ENCODE results near the gene SEPTIN8. TPM values are rescaled to one million over a fixed set of nuclear protein-coding genes. Genes with fewer than 3 reads are reported as not detected.

SEPTIN8 gene
- 24.6 and 34.2 TPM in 2 replicates for total RNA-seq

GRCh38 chr5:132777209-132778069 lies at the start of gene SEPTIN8:
Gene SEPTIN8 (minus strand): TSS chr5:132777239. CDS start chr5:132777137, 102 bp downstream.

GRCh38 chr5:132812781-132813598 lies 36.0 kb upstream of the SEPTIN8 start, which contains the start of gene SOWAHA:
Gene SOWAHA (plus strand): TSS chr5:132813302. CDS start chr5:132813622, 320 bp downstream.

GRCh38 chr5:132746954-132747615 lies 30.0 kb downstream of the SEPTIN8 start, which contains the start of gene CCNI2:
Gene CCNI2 (plus strand): TSS chr5:132747426. CDS start chr5:132747496, 70 bp downstream.

GRCh38 chr5:132736853-132737833 lies 39.9 kb downstream of the SEPTIN8 start, which contains the start of gene KIF3A:
Gene KIF3A (minus strand): TSS chr5:132737546. CDS start chr5:132737419, 127 bp downstream.

Other genes starting within 250 kb of the SEPTIN8 start
- gene IL5, start 233.7 kb downstream of the SEPTIN8 start, total RNA-seq, result not detected in 2 replicates
- 17.7 and 30.0 TPM in 2 replicates for gene RAD50, start 220.3 kb downstream of the SEPTIN8 start, total RNA-seq
- not detected in 2 replicates for gene IL13, start 119.1 kb downstream of the SEPTIN8 start, total RNA-seq
- gene IL4, start 103.2 kb downstream of the SEPTIN8 start, total RNA-seq, result not detected in 2 replicates
- gene KIF3A, start 39.7 kb downstream of the SEPTIN8 start, total RNA-seq, result 3.9 and 4.6 TPM in 2 replicates
- not detected in 2 replicates for gene CCNI2, start 29.8 kb downstream of the SEPTIN8 start, total RNA-seq
- not detected in 2 replicates for gene SOWAHA, start 36.1 kb upstream of the SEPTIN8 start, total RNA-seq
- 6.2 and 8.9 TPM in 2 replicates for gene SHROOM1, start 53.4 kb upstream of the SEPTIN8 start, total RNA-seq
- gene GDF9, start 89.2 kb upstream of the SEPTIN8 start, total RNA-seq, result 0.20 TPM in 1 of 2 replicates, not detected in the other
- 137 and 161 TPM in 2 replicates for gene UQCRQ, start 89.4 kb upstream of the SEPTIN8 start, total RNA-seq
- gene LEAP2, start 96.4 kb upstream of the SEPTIN8 start, total RNA-seq, result 0.10 and 0.37 TPM in 2 replicates
- 44.3 and 49.5 TPM in 2 replicates for gene AFF4, start 186.4 kb upstream of the SEPTIN8 start, total RNA-seq
- 6.7 and 8.3 TPM in 2 replicates for gene ZCCHC10, start 249.3 kb upstream of the SEPTIN8 start, total RNA-seq

All from cardiac ventricle fibroblast (primary cell).